ENCODE measurements around the gene RBM33.

The RBM33 gene

DNA sequence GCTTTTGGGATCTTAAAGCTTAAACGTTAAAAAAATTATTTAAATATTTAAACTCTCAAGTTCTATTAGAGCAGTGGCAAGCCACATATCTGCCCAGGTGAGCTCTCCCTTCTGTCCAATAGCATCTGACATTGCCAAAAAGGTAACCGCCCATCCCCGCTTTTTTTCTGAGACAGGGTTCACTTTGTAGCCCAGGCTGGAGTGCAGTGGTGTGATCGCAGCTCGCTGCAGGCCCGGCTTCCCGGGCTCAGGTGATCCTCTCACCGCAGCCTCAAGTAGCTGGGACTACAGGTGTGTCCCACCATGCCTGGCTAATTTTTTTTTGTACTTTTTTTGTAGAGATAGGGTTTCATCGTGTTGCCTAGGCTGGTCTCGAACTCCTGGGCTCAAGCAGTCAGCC, 83.2 kb downstream of the RBM33 start:
- DNase-seq (ENCODE audit: low read depth), result no peak

DNA sequence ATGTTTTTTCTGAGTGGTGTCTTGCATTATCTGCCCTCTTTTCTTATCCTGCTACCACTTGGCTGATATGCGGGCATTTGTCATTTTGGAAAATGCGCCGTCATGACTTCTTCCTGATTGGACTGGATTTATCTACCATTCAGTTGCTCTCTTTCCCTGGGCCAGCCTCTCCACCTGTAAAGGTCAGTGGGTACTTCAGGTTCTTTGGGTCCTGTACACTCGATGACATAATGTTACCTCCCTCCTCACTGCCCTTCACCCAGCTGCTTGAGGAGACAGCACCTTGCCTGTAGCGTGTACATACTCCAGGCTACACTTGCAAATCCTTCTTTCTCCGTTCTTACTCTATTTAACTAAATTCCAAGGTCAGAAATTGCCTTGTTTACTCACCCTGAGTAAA, 83.7 kb downstream of the RBM33 start:
- no peak for DNase-seq (ENCODE audit: low read depth)

DNA sequence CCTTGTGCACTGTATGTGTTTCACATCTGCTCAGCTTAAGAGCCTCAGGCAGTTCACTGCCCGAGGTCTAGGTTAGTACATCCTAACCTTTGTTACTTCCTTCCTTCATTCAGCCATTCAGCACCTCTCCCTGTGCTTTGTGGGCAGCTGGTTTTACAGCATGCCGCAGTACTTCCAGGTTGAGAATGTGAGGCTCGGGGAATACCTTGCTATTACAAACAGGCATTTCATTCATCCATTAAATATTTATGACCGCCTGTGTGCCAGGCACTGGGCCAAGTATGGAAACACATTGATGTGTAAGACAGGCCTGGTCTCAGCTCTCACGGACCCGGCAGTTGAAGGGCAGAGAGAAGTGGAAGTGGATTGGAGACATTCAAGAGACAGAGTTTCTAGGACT, 85.4 kb downstream of the RBM33 start:
- DNase-seq (ENCODE audit: low read depth), result no peak

DNA sequence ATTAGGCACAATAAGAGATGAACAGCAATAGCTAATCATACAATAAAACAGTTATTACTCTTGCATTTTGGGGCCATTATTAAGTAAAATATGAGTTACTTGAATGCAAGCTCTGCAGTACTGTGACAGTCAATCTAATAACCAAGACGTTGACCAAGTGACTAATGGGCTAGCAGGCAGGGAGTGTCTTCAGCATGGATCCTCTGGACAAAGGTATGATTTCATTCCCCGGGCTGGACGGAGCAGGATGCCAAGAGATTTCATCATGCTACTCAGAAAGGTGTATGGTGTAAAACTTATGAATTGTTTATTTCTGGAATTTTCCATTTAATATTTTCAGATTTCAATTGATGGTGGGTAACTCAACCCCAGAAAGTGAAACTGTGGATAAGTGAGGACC, 86.9 kb downstream of the RBM33 start:
- no peak for DNase-seq (ENCODE audit: low read depth)

DNA sequence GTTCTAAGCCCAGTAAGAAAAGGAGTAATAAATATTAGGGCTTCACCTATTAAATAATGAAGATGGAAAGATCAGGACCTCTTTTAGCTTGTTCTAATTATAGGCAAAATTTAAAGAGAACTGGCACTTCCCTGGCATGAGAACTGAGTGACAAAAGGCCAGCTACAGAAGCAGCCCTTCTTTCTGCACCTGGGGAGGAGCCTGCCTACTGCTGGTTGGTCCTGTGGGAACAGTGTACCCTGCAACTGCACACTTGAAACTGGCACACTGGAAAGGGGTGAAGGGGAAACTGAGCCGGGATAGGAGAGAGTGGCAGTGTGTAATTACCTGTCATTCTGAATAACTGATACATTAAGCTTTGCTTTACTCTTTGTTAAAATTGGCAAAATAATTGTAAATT, 87.4 kb downstream of the RBM33 start:
- no peak for DNase-seq (ENCODE audit: low read depth)

DNA sequence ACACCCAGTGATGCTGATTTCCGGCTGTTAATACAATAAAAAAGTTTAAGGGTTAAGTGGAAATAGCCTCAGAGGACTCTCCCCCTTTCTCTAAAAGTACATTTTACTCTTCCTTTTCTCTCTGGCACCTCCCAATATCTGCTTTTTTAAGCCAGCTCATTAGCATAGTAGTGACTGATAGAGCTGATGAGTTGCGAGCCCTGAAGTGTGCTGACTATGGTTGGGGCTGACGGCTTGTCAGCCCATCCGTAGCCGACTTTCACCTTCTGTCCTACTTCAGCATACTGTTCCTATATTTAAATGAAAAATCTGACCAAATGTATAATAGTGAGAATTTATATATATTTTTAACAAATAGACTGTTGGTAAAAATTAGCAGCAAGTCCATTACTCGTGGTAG, 87.8 kb downstream of the RBM33 start:
- DNase-seq (ENCODE audit: low read depth), result no peak

DNA sequence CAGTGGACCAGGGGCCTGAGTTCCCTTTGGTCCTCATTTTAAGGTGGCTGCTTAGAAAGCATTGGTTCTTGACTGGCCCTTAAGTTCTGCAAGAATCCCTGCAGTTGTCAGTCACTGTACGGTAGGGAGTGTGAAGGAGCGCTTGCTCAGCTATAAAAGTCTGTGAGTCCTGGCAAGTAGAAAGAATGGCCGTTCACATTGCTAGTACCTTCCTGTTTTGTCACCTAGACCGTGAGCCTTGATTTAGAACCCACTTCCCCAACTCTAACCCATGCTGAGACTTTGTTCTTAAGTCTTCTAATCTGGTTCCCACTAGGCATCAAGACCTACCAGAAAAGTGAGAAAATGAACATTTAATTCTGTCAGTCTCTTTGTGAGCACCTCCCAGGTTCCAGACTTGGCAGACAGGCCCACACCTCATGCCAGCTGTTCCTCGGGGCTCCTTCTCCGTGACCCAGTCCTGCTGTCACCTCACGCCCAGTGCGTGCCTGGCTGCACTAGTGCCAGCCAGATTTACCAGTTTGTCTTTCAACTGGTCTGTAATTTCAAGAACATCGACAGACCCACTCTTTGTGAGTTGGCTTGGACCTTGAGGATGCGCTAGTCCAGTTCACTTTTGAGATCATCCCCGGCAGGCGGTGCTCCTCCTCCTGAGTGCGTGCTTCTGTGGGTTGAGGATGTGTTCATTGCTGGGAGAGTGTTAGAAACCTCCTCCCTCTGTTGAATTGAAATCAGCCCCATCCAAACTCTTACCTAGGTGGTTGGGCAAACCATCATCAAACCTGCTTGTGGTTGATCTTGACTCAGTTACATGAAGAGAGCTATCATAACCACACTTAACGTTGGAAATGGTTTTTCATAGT, 89.4 kb downstream of the RBM33 start:
- DNase-seq (ENCODE audit: low read depth), result no peak

DNA sequence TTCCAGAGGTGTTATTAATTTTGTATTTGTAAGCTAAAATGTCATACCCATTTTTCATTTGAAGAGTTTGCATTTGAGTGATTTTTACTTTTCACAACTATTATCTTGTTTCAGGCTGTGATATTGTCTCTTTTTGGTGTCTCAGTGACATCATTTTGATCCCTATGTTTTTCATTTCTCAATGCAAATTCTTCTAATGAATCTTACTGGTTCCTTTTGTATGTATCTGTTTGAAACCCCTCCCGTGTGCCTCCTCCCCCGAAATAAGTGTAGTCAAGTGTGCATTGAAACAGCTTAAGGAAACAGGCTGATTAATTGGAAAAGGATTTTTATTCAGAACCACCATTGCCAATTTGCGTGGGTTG, 90.0 kb downstream of the RBM33 start:
- no peak for DNase-seq (ENCODE audit: low read depth)

DNA sequence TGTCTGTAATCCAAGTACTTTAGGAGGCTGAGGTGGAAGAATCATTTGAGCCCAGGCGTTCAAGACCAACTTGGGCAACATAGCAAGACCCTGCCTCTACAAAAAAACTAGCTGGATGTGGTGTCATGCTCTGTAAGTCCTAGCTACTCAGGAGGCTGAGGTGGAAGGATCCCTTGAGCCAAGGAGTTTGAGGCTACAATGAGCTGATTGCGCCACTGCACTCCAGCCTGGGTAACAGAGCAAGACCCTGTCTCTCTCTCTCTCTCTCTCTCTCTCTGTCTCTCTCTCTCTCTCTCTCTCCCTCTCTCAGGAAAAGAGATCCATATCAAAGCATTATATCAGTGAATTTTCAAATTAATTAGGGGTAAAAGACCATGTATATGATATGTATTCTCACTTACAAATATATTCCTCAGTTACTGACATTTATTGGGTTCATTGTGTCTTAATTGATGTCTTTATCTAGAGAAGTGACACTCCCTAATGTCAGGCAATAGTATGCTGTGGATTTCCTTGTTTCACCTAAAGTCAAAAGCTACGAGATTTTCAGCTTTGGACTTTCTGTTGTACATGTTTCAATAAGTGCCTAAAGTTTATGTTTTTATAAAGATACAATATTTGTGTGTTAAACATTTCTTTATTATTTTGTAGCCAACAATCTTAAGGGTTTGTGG, 91.1 kb downstream of the RBM33 start:
- no peak for DNase-seq (ENCODE audit: low read depth)

DNA sequence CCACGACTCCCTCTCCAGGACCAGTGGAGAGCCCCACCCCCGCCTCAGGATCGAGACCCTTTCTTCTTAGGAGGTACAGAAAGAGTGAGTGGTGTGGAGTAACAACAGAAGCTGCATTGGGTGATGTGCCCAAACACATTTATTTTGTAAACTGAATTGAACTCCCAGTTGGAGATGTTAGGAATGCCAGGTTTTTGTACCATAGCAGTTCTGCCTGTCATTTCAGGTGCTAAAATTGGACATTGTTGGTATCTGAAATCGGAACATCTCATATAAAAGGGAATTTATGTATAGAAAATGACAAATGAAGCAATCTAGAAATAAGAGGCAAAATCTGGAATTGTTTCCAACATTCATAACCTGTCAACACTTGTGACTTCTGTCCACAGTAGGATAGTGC, 93.1 kb downstream of the RBM33 start:
- no peak for DNase-seq (ENCODE audit: low read depth)

DNA sequence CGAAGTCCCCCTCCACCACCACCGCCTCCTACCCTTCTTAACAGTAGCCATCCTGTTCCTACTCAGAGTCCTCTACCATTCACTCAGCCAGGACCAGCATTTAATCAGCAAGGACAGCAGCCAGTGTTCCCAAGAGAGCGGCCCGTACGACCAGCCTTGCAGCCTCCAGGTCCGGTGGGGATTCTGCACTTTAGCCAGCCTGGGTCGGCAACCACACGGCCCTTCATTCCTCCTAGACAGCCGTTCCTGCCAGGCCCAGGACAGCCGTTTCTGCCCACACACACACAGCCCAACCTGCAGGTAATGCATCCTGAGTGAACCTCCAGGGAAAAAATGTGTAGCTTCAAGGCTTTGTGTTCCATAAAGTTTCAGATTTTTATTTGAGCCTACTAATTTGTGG, 93.6 kb downstream of the RBM33 start:
- DNase-seq (ENCODE audit: low read depth), result no peak

DNA sequence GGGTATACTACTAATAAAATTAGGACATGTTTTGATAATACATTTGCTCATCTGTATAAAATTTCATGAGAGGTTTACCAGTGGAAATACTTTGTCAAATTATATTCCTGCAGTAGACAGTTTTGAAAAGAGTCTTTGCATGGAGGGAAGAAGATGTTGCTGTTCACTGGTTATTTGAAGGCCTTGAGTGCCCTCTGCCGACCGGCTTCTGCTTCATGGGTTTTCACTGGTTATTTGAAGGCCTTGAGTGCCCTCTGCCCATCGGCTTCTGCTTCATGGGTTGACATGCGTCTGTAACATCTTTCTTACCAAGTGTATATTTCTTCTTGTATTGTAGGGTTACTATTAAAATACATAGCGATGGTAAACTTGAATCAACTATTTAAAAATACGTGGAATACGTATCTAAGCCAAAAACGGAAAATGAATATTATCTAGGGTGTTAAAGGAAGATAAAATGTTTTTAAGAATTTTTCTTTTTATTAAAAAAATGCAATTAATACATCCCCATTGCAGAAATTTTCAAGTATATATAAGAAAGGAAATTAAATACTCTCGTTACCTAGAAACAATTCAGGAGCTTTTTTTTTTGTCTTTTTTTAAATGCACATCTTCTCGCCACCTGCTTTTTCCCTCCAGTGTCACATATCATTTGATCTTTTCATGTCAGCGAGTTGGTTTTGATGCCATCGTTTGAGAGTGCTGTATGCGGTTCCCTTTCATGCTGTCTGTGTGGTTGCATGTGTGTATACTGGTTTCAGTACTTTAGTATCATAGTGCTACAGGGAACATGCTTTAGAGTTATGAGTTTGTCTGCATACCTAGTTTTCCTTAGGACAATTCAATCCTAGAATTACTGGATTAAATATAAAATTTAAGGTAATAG, 94.4 kb downstream of the RBM33 start:
- peak; percentile 35 for DNase-seq (ENCODE audit: low read depth)

DNA sequence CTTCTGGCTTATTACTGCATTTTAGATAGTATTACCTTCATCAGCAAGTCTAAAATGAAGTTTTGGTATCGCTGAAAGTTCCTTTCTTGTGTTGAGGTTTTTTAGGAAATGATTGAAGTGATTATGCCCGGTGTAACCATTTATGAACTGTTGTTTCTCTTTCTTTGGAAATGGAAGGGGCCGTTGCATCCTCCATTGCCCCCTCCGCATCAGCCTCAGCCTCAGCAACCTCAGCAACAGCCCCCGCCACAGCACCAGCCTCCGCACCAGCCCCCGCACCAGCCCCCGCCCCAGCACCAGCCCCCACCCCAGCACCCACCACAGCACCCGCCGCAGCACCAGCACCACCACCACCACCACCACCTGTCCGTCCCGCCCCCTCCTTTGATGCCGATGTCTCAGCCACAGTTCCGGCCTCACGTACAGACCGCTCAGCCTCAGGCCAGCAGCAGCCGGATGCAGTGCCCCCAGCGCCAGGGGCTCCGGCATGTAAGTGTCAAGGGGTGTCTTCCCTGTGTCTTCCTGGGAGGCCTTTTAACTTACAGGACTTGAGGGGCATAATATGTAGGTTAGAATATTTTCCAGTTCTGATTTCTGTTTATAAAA, 95.2 kb downstream of the RBM33 start:
- DNase-seq (ENCODE audit: low read depth), result no peak

DNA sequence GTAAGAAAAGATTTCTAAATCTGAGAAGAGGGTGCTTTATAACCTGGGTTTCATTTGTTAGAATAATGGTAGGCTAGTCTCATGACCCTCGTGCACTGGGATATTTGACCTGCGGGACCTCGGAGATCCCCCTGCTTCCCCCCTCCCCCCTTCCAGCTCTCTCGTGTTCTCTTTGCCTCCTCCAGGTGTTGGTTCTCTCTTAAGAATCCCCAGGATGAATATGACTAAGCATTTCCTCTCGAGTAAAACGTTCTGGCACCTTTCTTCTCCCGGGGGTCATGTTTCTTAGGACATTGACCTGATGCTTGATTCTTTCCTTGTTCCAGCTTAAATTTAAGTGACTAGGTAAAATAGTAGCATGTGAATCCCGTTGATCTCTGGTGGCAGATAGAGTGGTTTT, 96.6 kb downstream of the RBM33 start:
- DNase-seq (ENCODE audit: low read depth), result no peak

DNA sequence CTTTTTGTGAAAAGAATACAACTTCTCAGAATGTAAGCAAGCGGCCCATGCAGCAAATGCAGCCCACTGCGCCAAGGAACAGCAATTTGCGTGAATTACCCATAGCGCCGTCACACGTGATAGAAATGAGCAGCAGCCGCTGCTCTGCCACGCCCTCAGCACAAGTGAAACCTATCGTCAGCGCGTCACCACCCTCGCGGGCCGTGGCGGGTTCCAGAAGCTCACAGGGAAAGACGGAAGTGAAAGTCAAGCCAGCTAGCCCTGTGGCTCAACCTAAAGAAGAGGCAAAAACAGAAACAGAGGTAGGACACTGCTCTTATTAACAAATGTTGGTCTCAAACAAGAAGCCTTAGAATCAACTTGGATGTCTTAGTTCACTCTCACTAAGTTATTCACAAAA, 97.3 kb downstream of the RBM33 start:
- DNase-seq (ENCODE audit: low read depth), result no peak

DNA sequence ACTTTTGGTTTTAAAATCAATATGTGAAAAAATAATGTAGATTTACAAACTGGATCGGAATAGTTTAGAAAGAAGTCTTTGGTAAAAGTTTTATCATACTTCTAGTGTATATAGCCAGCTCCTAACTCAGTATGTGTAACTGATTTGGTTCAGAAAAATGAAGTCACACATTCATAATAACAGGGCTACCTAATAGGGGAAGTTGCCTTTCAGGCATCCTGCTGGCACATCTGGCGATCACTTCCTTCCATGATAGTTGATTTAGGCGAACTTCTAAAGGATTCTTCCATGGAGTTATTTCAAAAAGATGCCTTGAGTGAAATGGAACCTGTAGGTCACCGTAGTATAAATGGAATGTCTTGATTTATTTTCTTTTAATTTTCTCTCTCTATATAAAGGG, 98.7 kb downstream of the RBM33 start:
- DNase-seq (ENCODE audit: low read depth), result no peak

DNA sequence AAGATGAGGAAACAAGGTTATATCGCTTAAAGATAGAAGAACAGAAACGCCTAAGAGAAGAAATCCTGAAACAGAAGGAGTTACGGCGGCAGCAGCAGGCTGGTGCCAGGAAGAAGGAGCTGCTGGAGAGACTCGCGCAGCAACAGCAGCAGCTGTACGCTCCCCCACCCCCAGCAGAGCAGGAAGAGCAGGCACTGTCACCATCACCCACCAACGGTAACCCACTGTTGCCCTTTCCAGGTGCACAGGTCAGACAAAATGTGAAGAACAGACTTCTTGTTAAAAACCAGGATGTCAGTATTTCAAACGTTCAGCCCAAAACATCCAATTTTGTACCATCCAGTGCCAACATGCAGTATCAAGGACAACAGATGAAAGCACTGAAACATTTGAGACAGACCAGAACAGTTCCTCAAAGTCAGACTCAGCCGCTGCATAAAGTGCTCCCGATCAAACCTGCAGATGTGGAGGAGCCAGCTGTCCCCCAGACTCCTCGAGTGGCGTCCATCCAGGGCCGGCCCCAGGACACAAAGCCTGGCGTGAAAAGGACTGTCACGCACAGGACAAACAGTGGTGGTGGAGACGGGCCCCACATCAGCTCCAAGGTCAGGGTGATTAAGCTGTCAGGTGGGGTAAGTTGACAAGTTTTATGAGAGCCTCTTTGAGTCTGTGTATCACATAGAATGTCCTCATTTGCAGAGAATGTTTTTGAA, 100.7 kb downstream of the RBM33 start:
- no peak for DNase-seq (ENCODE audit: low read depth)

DNA sequence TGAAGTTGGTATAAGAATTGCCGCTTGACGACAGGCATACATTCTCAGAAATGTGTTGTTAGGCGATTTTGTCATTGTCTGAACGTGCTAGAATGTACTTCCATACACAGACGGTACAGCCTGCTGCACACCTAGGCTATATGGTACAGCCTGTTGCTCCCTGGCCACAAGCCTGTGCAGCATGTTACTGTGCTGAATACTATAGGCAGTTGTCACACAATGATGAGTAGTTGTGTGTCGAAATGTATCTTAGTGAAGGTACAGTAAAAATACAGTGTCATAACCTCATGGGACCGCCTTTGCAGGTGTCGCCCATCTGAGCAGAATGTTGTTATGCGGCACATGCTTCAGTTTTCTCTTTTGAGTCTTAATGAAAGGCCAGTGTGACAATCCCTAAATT, 101.3 kb downstream of the RBM33 start:
- DNase-seq (ENCODE audit: low read depth), result no peak

DNA sequence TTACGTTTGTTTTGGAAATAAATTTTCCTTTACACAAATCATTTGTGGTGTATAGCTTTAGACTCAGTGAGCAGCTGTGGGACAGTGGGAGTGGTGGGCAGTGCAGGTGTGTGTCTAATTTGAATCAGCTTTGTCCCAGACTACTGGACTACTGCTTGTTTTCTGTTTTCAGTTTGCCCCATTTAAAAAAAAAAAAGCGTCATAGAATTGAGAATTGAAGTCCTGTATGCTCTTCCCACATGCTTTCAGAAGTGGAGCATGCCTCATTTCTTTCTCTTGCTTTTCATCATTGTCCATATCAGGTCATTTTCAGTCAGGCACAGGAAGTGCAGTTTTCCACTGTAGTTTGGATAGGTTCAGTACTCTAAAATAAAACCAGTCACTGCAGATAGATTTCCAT, 101.7 kb downstream of the RBM33 start:
- no peak for DNase-seq (ENCODE audit: low read depth)

DNA sequence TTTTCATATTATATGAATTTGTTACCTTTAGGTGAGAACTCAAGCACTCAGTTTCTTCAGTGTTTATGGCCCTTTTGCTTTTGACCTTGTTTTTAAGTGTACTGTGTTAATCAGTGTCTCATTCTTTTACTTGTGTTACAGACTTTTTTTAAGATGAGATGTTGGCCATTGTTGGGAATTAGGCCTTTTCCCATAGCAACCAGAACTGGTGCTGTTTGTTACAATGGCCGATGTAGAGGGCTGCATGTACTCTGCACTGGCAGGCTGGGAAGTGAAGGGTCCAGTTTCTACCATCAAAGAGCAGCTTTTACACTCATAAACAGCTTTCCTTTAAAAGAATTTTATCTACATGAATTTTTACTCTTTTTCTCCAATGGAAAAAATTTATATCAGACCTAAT, 102.7 kb downstream of the RBM33 start:
- DNase-seq (ENCODE audit: low read depth), result no peak

DNA sequence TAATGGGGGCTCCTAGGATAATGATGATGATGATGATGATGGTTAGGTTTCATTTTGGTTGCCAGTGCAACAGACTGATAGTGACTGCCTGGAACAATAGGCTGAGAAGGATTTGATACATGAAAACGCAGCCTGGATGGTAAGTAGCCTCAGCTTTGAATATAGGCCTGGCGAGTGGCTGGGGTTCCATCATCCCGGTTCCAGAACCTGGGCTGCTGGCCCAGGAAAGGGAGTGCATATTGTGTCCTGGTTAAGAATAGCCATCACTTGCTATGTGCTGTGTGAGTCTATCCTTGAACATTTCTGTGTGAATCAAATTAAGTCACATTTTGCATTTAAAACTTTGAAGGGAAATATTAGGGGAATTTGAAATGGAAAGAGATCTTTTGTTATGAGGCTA, 105.1 kb downstream of the RBM33 start:
- no peak for DNase-seq (ENCODE audit: low read depth)

All from stimulated activated CD8-positive, alpha-beta memory T cell treated with anti-CD3 and anti-CD28 coated beads, Interleukin-12 subunit alpha, Interleukin-12 subunit beta, amount 100 ng/mL, for 4 hours (primary cell).